Sciatic nerve (tissue), 2 donors: ENCODE results near the gene ZSWIM3. TPM values are rescaled to one million over a fixed set of nuclear protein-coding genes. Genes with fewer than 3 reads are reported as not detected.
"Not testable (repeated sequence)": the region's sequence is repeated elsewhere in the genome, so short reads cannot be mapped to it uniquely, and the experiment has no call there.

ENCODE experiments used
- ATAC-seq: fragments of 200-7000 bp; cut with Tn5 transposase; one replicate; pipeline ENCODE4 v1.9.1; 2020; ENCODE audit warnings: mild to moderate bottlenecking, moderate library complexity
- DNase-seq: peaks from one replicate; pipeline ENCODE4 v3.0.0-alpha.2; 2020; ENCODE audit warnings: low spot score
- intact Hi-C: fragments of 100-400 bp; cut with DNase I; formaldehyde crosslinking; loops from one replicate; pipeline ENCODE4 v1.14.2; 2022
- total RNA-seq: library from RNA; stranded (reverse); fragmentation: NEBNext Ultra II Directional; extraction: Animal tissue kit (Norgen Biotek cat#: 25700); gene quantifications from one replicate; pipeline ENCODE4 v1.2.1, GENCODE V29; 2021
- donor health status: DM: no; HTN: no; CAD: no.
- donor health status: DM: no; HTN: no; CAD: no.

ZSWIM3 gene
- total RNA-seq, 1 donor from 2014 or later, result 3.8 TPM

DNA sequence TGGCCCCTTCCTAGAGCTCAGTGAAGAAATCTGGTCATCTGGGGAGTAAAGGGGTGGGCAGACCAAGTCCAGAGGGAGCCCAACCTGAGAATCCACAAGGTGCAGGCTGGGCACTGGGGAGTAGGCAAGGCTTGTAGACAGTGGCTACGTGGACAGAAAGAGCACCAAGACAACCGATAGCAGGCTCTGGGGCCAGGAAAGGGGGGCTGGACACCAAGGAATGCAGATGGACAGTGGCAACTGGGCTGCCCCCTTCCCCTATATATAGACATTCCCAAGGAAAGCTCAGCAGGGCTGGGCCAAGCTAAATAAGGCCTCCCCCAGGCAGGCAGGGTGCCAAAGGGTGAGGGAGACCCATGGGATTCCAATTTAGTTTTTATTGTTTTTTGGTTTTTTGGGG is 28.8 kb upstream of the ZSWIM3 start:
- intact Hi-C loops, result loop anchor here (10.0 kb wide), 1 partner anchor 686 kb away; the partner anchor contains the start of gene ZNF334
- ATAC-seq (no peak), DNase-seq (peak; percentile 74)

DNA sequence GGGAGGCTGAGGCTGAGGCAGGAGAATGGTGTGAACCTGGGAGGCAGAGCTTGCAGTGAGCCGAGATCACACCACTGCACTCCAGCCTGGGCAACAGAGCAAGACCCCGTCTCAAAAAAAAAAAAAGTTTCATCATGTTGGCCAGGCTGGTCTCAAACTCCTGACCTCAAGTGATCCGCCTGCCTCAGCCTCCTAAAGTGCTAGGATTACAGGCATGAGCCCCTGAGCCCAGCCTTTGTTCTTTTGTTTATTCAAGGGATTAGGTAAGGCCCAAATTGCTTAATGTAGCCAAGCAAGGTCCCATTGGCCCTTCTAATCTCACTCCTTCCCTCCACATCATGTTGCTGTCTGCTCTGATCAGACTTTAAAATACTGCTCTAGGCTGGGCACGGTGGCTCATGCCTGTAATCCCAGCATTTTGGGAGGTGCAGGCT is 27.7 kb upstream of the ZSWIM3 start:
- intact Hi-C loops, result loop anchor here (10.0 kb wide), 1 partner anchor 685 kb away; the partner anchor contains the start of gene ZNF334
- DNase-seq, ATAC-seq: not testable (repeated sequence)

DNA sequence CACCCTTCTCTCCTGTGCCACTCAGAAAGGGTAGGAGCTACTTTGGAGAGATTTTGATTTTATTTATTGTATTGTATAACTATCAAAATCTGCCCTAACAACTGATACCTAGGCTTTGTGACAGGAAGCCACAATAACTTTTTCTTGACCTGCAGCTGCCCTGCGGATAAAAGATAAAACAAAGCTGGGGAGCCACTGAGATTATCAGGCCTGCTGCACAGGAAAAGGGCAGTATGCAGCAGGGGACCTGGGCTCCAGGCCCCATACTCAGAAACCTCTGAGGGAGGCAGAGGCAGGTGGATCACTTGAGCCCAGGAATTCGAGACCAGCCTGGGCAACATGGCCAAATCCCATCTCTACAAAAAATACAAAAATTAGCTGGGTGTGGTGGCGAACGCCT is 24.8 kb upstream of the ZSWIM3 start:
- intact Hi-C loops, result no loop called here
- DNase-seq, result no peak
- no peak for ATAC-seq

DNA sequence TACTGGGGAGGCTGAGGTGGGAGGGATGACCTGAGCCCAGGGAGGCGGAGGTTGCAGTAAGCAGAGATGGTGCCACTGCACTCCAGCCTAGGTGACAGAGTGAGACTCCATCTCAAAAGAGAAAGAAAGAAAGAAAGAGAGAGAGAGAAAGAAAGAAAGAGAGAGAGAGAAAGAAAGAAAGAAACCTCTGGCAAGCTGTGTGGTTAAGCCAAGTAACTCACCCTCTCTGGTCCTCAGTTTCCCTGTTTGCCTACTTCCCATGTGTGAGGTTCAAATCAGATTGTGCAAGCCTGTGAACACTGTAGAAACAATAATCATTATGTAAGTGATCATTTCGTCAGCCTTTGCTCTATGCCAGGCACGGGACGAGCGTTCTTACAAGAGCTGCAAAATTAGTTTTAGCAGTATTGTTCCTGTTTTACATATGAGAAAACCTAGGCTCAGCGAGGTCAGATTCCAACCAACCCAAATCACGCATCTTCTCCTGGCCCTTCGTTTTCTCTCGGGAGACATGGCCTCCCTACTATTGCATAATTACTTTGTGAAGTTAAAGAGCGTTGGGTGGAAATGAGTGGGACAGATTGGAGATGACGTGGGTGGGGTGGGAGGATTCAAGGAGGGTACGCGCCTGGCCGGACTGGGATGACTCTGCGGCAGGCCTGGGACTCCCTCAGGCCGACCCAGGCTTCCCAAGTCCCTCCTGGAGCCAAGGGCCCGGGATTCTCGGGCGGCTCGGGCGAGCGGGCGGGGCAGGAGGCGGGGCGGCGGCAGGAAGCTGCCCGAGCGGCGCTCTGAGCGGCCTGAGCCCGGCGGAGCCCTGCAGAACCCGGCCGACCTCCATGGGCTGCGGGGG is 24.2 kb upstream of the ZSWIM3 start, which contains the start of gene SNX21:
TSS of gene SNX21 (plus strand) at position 770 of the 853 bp plus-strand sequence. CDS start 121 bp downstream, outside the sequence.
- DNase-seq (peak; percentile 92), ATAC-seq (peak; percentile 92)
- intact Hi-C loops, result no loop called here

DNA sequence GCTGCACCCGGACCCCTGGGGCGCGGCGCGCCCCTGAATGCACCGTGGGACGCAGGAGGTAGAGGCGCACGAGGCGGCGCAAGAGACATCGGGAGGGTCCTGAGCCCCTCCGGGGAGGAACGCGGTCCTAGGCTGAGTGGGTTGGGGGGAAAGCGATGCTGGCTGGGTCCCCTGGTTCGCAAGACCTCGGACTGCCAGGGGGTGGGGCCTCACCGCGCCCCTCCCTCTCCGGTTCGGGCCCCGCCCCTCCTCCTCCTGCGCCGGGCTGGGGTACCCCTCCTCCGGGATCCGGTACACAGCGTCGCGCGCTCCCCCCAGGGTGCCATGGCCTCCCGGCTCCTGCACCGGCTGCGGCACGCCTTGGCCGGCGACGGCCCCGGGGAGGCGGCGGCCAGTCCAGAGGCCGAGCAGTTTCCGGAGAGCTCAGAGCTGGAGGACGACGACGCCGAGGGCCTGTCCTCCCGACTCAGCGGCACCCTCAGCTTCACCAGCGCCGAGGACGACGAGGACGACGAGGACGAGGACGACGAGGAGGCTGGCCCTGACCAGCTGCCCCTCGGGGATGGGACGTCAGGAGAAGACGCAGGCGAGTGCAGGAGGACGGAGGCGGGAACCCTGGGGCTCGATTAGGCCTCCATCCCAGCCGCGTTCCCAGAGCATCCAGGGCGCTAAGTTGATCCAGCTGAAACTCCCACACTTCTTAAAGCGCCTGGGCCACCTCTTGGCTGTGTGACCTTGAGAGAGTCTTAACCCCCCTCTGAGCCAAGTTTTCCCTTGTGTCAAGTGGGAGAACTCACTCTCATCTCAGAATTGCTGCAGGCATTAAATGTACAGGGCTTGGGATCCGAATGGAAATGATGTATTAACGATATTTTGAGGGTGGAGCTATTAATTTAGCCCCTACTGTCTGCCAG is 23.3 kb upstream of the ZSWIM3 start:
- ATAC-seq (peak; percentile 72), DNase-seq (peak; percentile 88)
- intact Hi-C loops, result no loop called here

DNA sequence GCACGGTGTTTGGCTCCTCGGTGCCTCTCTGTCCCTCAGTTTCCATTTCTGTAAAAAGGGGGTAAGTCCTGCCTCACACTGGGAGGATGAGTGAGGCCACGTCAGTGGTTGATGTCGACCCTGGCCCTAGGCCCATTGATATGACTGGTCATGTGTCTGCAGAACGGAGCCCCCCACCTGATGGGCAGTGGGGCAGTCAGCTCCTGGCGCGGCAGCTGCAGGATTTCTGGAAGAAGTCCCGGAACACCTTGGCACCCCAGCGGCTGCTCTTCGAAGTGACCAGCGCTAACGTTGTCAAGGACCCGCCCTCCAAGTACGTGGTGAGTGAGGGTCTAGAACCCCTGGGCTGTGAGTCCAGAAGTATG is 22.6 kb upstream of the ZSWIM3 start:
- intact Hi-C loops, result no loop called here
- DNase-seq (no peak), ATAC-seq (no peak)

DNA sequence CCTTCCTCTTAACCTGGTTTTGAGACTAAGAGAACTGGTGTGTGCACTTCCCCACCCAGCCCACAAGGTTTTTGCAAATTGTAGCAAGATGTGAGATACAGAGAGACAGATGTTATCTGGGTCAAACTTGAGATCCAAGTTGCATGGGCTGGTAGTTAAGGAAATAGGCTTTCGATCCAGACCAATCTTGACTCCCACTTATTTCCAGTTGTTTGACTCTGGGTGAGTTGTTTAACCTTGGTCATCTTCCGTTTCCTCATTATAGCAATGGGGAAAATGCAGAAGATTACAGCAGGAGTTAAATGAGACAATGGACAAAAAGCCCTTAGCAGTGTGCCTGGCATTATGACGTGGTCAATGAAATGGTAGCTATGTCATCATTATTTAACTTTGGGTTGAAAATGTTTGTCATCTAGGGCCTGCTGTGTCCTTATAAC is 22.1 kb upstream of the ZSWIM3 start:
- DNase-seq (no peak), ATAC-seq (no peak)
- intact Hi-C loops, result no loop called here

DNA sequence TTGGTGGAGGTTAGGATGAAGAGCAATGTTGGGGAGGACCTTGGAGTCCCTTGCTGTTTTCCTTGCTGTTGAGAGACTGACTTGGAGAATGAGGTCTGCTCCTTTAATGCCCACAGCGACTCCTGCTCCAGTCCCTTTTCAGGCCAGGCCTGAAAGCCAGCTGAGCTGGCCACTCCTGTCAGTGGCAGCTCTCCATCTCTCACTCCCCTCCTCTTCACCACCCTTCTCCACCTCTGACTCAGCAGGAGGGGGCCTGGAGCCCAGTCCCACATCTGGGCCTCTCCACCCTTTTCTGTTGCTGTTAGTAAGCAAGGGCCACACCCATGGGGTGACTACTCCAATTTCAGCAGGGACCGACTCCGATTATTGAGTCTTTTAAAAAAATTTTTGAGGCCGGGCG is 21.6 kb upstream of the ZSWIM3 start:
- intact Hi-C loops, result no loop called here
- no peak for ATAC-seq
- DNase-seq, result no peak

- ATAC-seq (no peak), DNase-seq (no peak)
- intact Hi-C loops, result no loop called here
Observed at GRCh38 chr20:45836841-45837240, 20.6 kb upstream of the ZSWIM3 start.

DNA sequence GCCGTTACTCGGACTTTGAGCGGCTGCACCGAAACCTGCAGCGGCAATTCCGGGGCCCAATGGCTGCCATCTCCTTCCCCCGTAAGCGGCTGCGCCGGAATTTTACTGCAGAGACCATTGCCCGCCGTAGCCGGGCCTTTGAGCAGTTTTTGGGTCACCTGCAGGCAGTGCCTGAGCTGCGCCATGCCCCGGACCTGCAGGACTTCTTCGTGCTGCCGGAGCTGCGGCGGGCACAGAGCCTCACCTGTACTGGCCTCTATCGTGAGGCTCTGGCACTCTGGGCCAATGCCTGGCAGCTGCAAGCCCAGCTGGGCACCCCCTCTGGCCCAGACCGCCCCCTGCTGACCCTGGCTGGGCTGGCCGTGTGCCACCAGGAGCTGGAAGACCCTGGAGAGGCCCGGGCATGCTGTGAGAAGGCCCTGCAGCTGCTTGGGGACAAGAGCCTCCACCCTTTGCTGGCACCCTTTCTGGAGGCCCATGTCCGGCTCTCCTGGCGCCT is 16.7 kb upstream of the ZSWIM3 start:
- DNase-seq (no peak), ATAC-seq (peak; percentile 1)
- intact Hi-C loops, result no loop called here

DNA sequence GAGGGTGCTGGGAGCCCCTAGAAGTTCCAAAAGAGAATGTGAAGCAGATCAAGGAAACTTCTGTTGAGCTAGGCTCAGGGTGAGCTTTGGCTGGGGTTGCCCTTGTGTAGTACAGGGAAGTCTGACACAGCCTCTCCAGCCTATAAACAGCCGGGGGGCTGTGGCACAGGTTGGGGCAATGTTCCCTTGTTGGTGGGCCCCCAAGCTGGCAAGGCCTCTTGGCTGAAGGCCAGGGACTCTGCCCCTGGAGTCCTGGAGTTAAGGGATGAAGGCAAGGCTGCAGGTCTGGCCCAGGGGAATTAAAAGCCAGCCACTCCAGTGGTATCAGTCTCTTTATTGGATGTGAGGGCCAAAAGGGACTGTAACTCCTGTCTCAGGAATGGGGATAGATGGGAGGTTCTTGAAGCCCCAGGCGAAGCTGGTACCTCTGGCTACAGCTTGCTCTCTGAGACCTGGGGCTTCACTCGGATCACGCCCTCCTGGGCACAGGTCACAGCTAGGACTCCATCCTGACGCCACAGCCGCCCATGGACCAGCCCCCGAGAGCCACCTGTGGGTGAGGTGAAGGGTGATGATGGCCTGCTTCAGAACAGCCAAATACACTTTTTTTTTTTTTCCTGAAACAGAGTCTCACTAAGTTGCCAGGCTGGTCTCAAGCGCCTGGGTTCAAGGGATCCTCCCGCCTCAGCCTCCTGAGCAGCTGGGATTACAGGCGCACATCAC is 15.8 kb upstream of the ZSWIM3 start:
- intact Hi-C loops, result no loop called here
- ATAC-seq (peak; percentile 6), DNase-seq (no peak)

DNA sequence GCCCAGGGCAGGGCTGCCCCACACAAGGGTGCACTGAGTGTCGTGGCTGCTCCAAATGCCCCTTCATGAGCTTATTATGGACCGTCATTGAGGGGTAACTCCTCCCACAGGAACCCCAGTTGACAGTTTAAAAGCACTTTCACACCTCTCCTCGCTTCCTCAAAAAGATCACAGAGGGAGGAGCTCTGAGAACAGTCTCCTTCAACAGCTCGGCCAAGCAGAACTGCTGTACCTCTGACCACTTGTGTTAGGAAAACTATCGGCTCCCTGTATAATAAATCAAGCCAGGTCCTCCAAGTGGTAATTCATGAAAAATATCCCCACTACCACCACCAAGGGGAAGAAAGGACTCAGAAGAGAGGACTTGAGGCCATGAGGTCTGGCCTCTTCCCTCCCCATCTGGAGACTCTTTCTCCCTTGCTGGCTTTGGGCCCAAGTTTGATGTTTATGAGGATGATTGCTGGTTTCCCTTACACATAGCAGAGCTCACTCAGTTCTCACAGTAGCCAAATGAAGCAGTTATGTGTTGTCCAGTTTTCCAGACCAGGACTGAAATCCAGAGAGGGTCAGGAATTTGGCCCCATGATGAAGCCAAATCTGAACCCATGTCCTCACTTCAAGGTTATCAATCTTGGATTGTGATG is 15.1 kb upstream of the ZSWIM3 start:
- ATAC-seq, result peak; percentile 68

DNA sequence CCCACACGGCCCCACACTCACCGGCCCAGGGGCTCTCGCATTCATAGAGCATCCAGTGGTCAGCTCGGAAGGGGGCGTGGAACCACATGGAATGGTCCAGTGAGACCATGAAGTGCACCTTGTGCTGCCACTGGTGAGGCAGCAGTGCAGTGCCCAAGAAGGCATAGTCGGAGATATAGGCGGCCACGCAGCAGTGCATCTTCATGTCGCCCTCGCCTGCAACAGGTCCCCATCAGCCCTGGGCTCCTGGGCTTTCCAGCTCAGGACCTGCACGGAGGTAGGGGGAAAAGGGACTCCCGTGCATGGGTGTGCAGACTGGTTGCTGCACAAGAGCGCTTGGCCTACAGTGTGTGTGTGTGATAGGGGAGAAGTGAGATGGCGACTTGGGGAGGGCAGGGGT is 13.9 kb upstream of the ZSWIM3 start:
- peak; percentile 2 for ATAC-seq
- no peak for DNase-seq
- intact Hi-C loops, result no loop called here

More for the DNA sequence above, 15.1 kb upstream of the ZSWIM3 start:
- no peak for DNase-seq
- intact Hi-C loops, result no loop called here

- no peak for ATAC-seq
- no peak for DNase-seq
- intact Hi-C loops, result no loop called here
Observed at GRCh38 chr20:45845452-45845851, 12.0 kb upstream of the ZSWIM3 start.

DNA sequence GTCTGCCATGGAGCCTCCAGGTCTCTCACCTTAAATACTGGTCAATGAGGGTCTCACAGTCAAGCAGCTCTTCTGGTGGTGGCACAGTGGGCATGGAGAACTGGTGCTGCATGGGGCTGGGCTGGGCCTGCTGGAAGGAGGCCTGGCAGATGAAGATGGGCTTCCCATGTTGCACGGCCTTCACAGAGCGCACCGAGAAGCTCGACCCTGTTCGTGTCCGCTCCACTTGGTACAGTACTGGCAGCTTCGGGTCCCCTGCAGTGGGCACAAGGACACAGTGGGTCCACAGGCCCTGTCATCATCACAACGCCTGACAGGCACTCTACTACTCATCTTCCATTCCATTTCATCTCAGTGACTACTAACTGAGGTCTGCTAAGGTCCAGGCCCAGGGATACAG is 9.0 kb upstream of the ZSWIM3 start:
- DNase-seq (no peak), ATAC-seq (no peak)
- intact Hi-C loops, result no loop called here

- no peak for ATAC-seq
Observed at GRCh38 chr20:45848969-45849582, 8.3 kb upstream of the ZSWIM3 start.

GRCh38 chr20:45850238-45850637 is 7.2 kb upstream of the ZSWIM3 start:
- intact Hi-C loops, result no loop called here
- ATAC-seq (no peak), DNase-seq (no peak)

More at GRCh38 chr20:45848969-45849582, 8.3 kb upstream of the ZSWIM3 start:
- no peak for DNase-seq
- intact Hi-C loops, result no loop called here

GRCh38 chr20:45850926-45851325 is 6.5 kb upstream of the ZSWIM3 start:
- intact Hi-C loops, result no loop called here
- ATAC-seq (no peak), DNase-seq (no peak)
